Smooth muscle cell of the coronary artery (primary cell): ENCODE measurements around the gene CCDC134. TPM values are rescaled to one million over a fixed set of nuclear protein-coding genes. Genes with fewer than 3 reads are reported as not detected.

Experiments
- total RNA-seq: library from RNA; depleted of rRNA; stranded (reverse); fragments of >200 nt; gene quantifications from 2 replicates; pipeline ENCODE4 v1.2.3, GENCODE V29; 2014; ENCODE audit warnings: low replicate concordance

Gene CCDC134
- 4.0 and 7.5 TPM in 2 replicates for total RNA-seq

GRCh38 chr22:41800348-41801146 is at the start of gene CCDC134:
TSS of gene CCDC134 (plus strand) at chr22:41800679. CDS start at chr22:41808891, 8,212 bp downstream.

GRCh38 chr22:41832553-41833368 is 32.3 kb downstream of the CCDC134 start, which contains the start of gene SREBF2:
TSS of gene SREBF2 (plus strand) at chr22:41833105. CDS start at chr22:41833271, 166 bp downstream.

Other genes with a start within 250 kb of the CCDC134 start
- gene CSDC2, start 239.7 kb upstream of the CCDC134 start, total RNA-seq: 1.4 and 9.3 TPM in 2 replicates
- gene PMM1, start 210.8 kb upstream of the CCDC134 start, total RNA-seq: 25.5 and 26.2 TPM in 2 replicates
- 6.4 and 12.7 TPM in 2 replicates for gene DESI1, start 179.6 kb upstream of the CCDC134 start, total RNA-seq
- 210 and 290 TPM in 2 replicates for gene XRCC6, start 179.4 kb upstream of the CCDC134 start, total RNA-seq
- gene SNU13, start 111.8 kb upstream of the CCDC134 start, total RNA-seq: 76.8 and 94.9 TPM in 2 replicates
- gene MEI1, start 101.2 kb upstream of the CCDC134 start, total RNA-seq: 0.12 and 1.1 TPM in 2 replicates
- 30.1 and 48.3 TPM in 2 replicates for gene SREBF2, start 32.4 kb downstream of the CCDC134 start, total RNA-seq
- gene SHISA8, start 114.4 kb downstream of the CCDC134 start, total RNA-seq: not detected in 2 replicates
- gene TNFRSF13C, start 126.1 kb downstream of the CCDC134 start, total RNA-seq: not detected in 2 replicates
- 0.70 and 9.2 TPM in 2 replicates for gene CENPM, start 146.5 kb downstream of the CCDC134 start, total RNA-seq
- 0.35 TPM in 1 of 2 replicates, not detected in the other for gene SEPTIN3, start 168.8 kb downstream of the CCDC134 start, total RNA-seq
- gene WBP2NL, start 198.1 kb downstream of the CCDC134 start, total RNA-seq: 0.23 and 0.30 TPM in 2 replicates